ENCODE data around the gene SPATA2L. TPM values are rescaled to one million over a fixed set of nuclear protein-coding genes. Genes with fewer than 3 reads are reported as not detected.
"Not testable (repeated sequence)": the region's sequence is repeated elsewhere in the genome, so short reads cannot be mapped to it uniquely, and the experiment has no call there.

The SPATA2L gene
- total and polyA plus RNA-seq, 10 donors, result 4.6 to 16.9 (median 10.3) TPM

- no peaks in the 10 kb centered on the region for H3K9me3 ChIP-seq
- no peaks in the 10 kb centered on the region for H3K27me3 ChIP-seq (replicated peaks in 1 of 7)
- WGBS, 5 donors, result 87 to 100% (median 95%) methylated on average over 1 of the region's 1 CpG; no CpG with 5 or more reads in 1 of the 5 donors
- peak overlapping the region in 4 of 8 donors; percentile 81 to 98 (median 96) for H3K4me3 ChIP-seq
- DNase-seq, result no peak
- TF ChIP-seq POLR2AphosphoS5 (IDR thresholded peaks at IDR 0.05), result no peak
- TF ChIP-seq, protein P1, sequence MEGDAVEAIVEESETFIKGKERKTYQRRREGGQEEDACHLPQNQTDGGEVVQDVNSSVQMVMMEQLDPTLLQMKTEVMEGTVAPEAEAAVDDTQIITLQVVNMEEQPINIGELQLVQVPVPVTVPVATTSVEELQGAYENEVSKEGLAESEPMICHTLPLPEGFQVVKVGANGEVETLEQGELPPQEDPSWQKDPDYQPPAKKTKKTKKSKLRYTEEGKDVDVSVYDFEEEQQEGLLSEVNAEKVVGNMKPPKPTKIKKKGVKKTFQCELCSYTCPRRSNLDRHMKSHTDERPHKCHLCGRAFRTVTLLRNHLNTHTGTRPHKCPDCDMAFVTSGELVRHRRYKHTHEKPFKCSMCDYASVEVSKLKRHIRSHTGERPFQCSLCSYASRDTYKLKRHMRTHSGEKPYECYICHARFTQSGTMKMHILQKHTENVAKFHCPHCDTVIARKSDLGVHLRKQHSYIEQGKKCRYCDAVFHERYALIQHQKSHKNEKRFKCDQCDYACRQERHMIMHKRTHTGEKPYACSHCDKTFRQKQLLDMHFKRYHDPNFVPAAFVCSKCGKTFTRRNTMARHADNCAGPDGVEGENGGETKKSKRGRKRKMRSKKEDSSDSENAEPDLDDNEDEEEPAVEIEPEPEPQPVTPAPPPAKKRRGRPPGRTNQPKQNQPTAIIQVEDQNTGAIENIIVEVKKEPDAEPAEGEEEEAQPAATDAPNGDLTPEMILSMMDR (IDR thresholded peaks at IDR 0.05 in 8 of 11, conservative IDR thresholded peaks at IDR 0.05 in 3 of 11), result no peak
- no peak for TF ChIP-seq POLR2A (IDR thresholded peaks at IDR 0.05)
- H3K27ac ChIP-seq, result peak overlapping the region in 1 of 8 donors; percentile 96
- intact Hi-C loops (cut with DNase I; ENCODE audit: low total_unique reads), result no loop called here
- H3K36me3 ChIP-seq, result peaks cover 0 to 22% (median 8%) of the 10 kb centered on the region in 6 donors
- peaks cover 7 to 33% (median 19%) of the 10 kb centered on the region in 6 donors for H3K4me1 ChIP-seq
Measured at GRCh38 chr16:89685916-89686315, 15.6 kb downstream of the SPATA2L start.

DNA sequence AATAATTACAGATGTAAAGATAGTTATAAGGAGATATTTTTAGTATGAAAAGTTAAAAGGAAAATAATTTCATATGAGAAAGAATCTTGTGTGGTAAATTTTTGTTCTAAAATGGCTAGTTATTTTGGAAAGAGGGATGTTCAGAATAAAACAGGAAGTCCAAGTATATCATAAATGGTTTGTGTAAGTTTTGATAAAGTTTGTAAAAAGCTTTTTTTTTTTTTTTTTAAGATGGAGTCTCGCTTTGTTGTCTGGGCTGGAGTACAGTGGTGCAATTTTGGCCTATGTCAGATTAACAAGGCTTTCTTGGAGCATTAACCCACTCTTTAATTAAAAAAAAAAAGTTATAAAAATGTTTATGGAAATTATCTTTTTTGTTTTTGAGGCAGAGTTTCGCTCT, 23.2 kb downstream of the SPATA2L start:
- 90 to 100% (median 98%) methylated on average over 2 of the region's 2 CpGs for WGBS, 5 donors
- TF ChIP-seq POLR2A (IDR thresholded peaks at IDR 0.05), result no peak
- TF ChIP-seq POLR2AphosphoS5 (IDR thresholded peaks at IDR 0.05), result no peak
- TF ChIP-seq, protein P1 (IDR thresholded peaks at IDR 0.05 in 8 of 11, conservative IDR thresholded peaks at IDR 0.05 in 3 of 11), result no peak

DNA sequence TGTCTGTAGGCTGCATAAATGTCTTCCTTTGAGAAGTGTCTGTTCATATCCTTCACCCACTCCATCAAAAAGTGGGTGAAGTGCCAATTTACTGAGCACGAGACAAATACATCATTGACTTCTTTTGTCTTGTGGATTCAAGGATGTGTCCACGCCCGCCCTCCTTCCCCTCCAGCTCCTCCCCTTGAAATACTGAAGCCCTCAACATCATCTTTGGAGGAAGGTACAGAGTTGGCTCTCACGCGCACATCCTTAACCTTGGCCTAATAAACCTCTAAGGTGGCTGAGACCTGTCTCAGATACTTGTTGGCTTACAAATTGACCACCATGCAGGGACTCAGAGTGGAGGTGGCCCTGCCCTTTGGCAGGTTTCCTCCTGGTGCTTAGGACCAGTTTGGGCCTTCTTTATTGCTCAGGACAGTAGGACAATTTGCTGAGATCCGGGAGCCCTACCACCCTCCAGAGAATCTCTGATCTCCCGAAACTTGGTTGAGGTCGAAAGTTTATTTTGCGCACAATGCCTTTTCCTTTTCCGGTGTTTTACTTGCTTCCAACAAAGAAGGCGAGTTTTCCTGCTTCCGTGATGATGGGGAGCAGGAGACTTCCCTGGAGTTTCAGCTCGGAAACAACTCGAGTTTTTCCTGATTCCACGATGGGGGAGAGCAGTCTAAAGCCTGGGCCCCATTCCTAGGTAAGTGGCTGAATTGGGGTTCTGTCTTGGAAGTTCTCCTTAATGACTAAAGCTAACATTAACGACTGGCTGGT, 29.1 kb downstream of the SPATA2L start:
- TF ChIP-seq POLR2A (IDR thresholded peaks at IDR 0.05), result no peak
- TF ChIP-seq, protein P1 (IDR thresholded peaks at IDR 0.05 in 8 of 11, conservative IDR thresholded peaks at IDR 0.05 in 3 of 11), result no peak
- no peak for TF ChIP-seq POLR2AphosphoS5 (IDR thresholded peaks at IDR 0.05)
- Histone ChIP-seq H3K36me3 (peaks cover 0 to 10% (median 0%) of the 10 kb centered on the region in 6 donors), H3K4me3 (no peak overlapping the region), H3K9me3 (peaks cover 0 to 6% (median under 1%) of the 10 kb centered on the region in 8 donors), H3K4me1 (peaks cover 0 to 16% (median 8%) of the 10 kb centered on the region in 6 donors), H3K27me3 (replicated peaks in 1 of 7) (no peaks in the 10 kb centered on the region), H3K27ac (no peak overlapping the region)
- no peak for DNase-seq
- 84 to 90% (median 88%) methylated on average over 16 of the region's 16 CpGs for WGBS, 5 donors
- intact Hi-C loops (cut with DNase I; ENCODE audit: low total_unique reads), result no loop called here

More for the DNA sequence above, 23.2 kb downstream of the SPATA2L start:
- H3K9me3 ChIP-seq, result peaks cover 0 to 26% (median 20%) of the 10 kb centered on the region in 8 donors
- no peaks in the 10 kb centered on the region for H3K36me3 ChIP-seq
- no peaks in the 10 kb centered on the region for H3K4me1 ChIP-seq
- DNase-seq, result no peak
- intact Hi-C loops (cut with DNase I; ENCODE audit: low total_unique reads), result no loop called here
- no peak overlapping the region for H3K27ac ChIP-seq
- no peaks in the 10 kb centered on the region for H3K27me3 ChIP-seq (replicated peaks in 1 of 7)
- no peak overlapping the region for H3K4me3 ChIP-seq

DNA sequence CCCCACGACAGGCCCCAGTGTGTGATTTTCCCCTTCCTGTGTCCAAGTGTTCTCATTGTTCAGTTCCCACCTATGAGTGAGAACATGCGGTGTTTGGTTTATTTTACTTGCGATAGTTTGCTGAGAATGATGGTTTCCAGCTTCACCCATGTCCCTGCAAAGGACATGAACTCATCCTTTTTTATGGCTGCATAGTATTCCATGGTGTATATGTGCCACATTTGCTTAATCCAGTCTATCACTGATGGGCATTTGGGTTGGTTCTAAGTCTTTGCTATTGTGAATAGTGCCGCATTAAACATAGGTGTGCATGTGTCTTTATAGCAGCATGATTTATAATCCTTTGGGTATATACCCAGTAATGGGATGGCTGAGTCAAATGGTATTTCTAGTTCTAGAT, 29.9 kb downstream of the SPATA2L start:
- H3K27ac ChIP-seq; H3K27me3 ChIP-seq (replicated peaks in 1 of 7); H3K9me3 ChIP-seq; H3K4me3 ChIP-seq; intact Hi-C loops (cut with DNase I; ENCODE audit: low total_unique reads); DNase-seq: not testable (repeated sequence)
- WGBS, 5 donors, result 85 to 95% (median 92%) methylated on average over 4 of the region's 4 CpGs
- H3K4me1 ChIP-seq, result peaks cover 0 to 16% (median 8%) of the 10 kb centered on the region in 6 donors
- peaks cover 0 to 10% (median 0%) of the 10 kb centered on the region in 6 donors for H3K36me3 ChIP-seq
